A673 (cell line): Measurements from ENCODE around the gene ARL1.

Experiments used
- EZH2 ChIP-seq: fragments of 200-600 bp; sonication (generic); IDR thresholded peaks from 2 replicates; pipeline ENCODE4 v1.6.1; 2017; ENCODE audit warnings: borderline replicate concordance, low read depth, mild to moderate bottlenecking, mixed read lengths, antibody characterized with exemption, low read length; ENCODE audit not compliant: poor library complexity, severe bottlenecking
- TF ChIP-seq, protein P1 (sequence below): fragments of 300-800, 200-600 bp; sonication (generic); conservative IDR thresholded peaks from 2 replicates; pipeline ENCODE4 v1.5.1; 2017; ENCODE audit warnings: low read depth, mild to moderate bottlenecking, antibody characterized with exemption, low read length, moderate library complexity, mixed read lengths

DNA sequence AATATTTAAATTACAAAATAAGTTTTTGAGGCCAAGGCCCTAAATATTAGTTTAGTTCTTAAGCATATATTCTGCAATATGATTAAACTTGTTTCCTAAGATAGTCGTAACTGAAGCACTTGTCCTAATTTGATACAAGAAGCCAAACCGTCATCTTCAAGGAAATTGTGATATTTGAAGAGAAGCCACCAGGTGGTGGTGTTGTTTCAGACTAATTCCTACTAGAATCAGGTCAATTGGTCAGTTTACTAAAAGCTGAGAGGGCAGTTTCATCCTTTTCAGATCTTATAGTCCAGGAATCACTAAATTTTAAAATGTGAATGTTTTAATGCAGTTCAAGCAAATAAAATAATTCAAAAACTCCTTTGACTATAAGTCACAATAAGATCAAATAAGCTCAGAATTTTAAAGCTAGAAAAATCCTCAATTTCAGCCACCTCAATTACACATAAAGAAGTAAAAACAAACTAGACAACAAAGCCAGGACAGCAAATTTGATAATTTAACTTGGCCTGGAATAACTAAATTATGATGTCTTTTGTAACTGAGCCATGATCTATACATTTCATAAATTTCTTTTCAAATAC, 7.1 kb upstream of the ARL1 start:
- TF ChIP-seq, protein P1, sequence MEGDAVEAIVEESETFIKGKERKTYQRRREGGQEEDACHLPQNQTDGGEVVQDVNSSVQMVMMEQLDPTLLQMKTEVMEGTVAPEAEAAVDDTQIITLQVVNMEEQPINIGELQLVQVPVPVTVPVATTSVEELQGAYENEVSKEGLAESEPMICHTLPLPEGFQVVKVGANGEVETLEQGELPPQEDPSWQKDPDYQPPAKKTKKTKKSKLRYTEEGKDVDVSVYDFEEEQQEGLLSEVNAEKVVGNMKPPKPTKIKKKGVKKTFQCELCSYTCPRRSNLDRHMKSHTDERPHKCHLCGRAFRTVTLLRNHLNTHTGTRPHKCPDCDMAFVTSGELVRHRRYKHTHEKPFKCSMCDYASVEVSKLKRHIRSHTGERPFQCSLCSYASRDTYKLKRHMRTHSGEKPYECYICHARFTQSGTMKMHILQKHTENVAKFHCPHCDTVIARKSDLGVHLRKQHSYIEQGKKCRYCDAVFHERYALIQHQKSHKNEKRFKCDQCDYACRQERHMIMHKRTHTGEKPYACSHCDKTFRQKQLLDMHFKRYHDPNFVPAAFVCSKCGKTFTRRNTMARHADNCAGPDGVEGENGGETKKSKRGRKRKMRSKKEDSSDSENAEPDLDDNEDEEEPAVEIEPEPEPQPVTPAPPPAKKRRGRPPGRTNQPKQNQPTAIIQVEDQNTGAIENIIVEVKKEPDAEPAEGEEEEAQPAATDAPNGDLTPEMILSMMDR = peak; percentile 69
- no peak for TF ChIP-seq EZH2
